ENCODE measurements around the gene PEX11B.

DNA sequence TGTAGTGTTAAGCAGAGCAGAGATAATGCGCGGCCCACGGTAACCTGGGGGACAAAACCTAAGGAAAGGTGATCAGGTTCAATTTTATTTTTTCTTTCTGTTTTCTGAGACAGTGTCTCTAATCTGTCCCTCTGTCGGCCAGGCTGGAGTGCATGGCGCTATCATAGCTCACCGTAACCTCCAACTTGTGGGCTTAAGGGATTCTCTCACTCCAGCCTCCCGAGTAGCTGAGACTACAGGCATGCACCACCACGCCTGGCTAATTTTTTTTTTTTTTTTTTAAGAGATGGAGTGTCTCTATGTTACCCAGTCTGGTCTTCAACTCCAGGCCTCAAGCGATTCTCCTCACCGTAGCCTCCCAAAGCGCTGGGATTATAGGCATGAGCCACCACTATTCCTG is 32.1 kb downstream of the PEX11B start:
- no peak for TF ChIP-seq POLR2A (IDR thresholded peaks at IDR 0.05)
- TF ChIP-seq, protein P1, sequence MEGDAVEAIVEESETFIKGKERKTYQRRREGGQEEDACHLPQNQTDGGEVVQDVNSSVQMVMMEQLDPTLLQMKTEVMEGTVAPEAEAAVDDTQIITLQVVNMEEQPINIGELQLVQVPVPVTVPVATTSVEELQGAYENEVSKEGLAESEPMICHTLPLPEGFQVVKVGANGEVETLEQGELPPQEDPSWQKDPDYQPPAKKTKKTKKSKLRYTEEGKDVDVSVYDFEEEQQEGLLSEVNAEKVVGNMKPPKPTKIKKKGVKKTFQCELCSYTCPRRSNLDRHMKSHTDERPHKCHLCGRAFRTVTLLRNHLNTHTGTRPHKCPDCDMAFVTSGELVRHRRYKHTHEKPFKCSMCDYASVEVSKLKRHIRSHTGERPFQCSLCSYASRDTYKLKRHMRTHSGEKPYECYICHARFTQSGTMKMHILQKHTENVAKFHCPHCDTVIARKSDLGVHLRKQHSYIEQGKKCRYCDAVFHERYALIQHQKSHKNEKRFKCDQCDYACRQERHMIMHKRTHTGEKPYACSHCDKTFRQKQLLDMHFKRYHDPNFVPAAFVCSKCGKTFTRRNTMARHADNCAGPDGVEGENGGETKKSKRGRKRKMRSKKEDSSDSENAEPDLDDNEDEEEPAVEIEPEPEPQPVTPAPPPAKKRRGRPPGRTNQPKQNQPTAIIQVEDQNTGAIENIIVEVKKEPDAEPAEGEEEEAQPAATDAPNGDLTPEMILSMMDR (IDR thresholded peaks at IDR 0.05 in 4 of 5, conservative IDR thresholded peaks at IDR 0.05 in 1 of 5): no peak

Data from gastrocnemius medialis (tissue), 4 donors.